ENCODE measurements around the gene TINAG.

DNA sequence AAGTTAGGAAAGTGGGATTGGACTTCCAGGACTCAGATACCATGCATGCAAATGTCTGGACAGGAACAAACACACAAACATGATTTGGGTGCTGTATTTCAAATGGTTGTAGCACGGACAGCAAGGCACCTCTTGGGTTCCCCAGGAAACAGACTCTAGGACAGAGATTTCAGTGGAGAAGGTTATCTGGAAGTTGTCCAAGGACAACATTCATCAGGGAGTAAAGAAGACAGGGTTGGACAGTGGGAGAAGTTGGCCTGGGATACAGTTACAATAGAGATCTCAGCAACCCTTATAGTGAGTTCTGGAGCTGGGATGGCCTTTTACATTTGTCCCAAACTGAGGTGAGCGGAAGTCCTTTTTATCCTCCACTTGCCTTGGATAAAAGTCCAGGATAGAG is 19.8 kb upstream of the TINAG start:
- TF ChIP-seq, protein P1, sequence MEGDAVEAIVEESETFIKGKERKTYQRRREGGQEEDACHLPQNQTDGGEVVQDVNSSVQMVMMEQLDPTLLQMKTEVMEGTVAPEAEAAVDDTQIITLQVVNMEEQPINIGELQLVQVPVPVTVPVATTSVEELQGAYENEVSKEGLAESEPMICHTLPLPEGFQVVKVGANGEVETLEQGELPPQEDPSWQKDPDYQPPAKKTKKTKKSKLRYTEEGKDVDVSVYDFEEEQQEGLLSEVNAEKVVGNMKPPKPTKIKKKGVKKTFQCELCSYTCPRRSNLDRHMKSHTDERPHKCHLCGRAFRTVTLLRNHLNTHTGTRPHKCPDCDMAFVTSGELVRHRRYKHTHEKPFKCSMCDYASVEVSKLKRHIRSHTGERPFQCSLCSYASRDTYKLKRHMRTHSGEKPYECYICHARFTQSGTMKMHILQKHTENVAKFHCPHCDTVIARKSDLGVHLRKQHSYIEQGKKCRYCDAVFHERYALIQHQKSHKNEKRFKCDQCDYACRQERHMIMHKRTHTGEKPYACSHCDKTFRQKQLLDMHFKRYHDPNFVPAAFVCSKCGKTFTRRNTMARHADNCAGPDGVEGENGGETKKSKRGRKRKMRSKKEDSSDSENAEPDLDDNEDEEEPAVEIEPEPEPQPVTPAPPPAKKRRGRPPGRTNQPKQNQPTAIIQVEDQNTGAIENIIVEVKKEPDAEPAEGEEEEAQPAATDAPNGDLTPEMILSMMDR (CRISPR knock-in tag; IDR thresholded peaks at IDR 0.05), result no peak
- no peak for TF ChIP-seq TARDBP (CRISPR knock-in tag; IDR thresholded peaks at IDR 0.05)
- no peak for TF ChIP-seq ZNF251 (CRISPR knock-in tag; IDR thresholded peaks at IDR 0.05)
- TF ChIP-seq NCOR1 (IDR thresholded peaks at IDR 0.05; ENCODE audit: borderline replicate concordance, low read length), result no peak
- TF ChIP-seq GATA4 (IDR thresholded peaks at IDR 0.05; ENCODE audit: borderline replicate concordance, low read depth), result no peak
- TF ChIP-seq ZKSCAN8 (CRISPR knock-in tag; IDR thresholded peaks at IDR 0.05; ENCODE audit: borderline replicate concordance), result no peak
- no peak for TF ChIP-seq KLF6 (CRISPR knock-in tag; IDR thresholded peaks at IDR 0.05)
- TF ChIP-seq NR3C1 (CRISPR knock-in tag; IDR thresholded peaks at IDR 0.05), result no peak
- TF ChIP-seq, protein P2, sequence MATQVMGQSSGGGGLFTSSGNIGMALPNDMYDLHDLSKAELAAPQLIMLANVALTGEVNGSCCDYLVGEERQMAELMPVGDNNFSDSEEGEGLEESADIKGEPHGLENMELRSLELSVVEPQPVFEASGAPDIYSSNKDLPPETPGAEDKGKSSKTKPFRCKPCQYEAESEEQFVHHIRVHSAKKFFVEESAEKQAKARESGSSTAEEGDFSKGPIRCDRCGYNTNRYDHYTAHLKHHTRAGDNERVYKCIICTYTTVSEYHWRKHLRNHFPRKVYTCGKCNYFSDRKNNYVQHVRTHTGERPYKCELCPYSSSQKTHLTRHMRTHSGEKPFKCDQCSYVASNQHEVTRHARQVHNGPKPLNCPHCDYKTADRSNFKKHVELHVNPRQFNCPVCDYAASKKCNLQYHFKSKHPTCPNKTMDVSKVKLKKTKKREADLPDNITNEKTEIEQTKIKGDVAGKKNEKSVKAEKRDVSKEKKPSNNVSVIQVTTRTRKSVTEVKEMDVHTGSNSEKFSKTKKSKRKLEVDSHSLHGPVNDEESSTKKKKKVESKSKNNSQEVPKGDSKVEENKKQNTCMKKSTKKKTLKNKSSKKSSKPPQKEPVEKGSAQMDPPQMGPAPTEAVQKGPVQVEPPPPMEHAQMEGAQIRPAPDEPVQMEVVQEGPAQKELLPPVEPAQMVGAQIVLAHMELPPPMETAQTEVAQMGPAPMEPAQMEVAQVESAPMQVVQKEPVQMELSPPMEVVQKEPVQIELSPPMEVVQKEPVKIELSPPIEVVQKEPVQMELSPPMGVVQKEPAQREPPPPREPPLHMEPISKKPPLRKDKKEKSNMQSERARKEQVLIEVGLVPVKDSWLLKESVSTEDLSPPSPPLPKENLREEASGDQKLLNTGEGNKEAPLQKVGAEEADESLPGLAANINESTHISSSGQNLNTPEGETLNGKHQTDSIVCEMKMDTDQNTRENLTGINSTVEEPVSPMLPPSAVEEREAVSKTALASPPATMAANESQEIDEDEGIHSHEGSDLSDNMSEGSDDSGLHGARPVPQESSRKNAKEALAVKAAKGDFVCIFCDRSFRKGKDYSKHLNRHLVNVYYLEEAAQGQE (IDR thresholded peaks at IDR 0.05; ENCODE audit: borderline replicate concordance in 1 of 2, low read depth in 1 of 2, low read length in 2 of 2), result no peak
- no peak for TF ChIP-seq POLR2A (IDR thresholded peaks at IDR 0.05; ENCODE audit: insufficient read depth in 1 of 2, low read depth in 2 of 2, low read length in 2 of 2)
- TF ChIP-seq, protein P3, sequence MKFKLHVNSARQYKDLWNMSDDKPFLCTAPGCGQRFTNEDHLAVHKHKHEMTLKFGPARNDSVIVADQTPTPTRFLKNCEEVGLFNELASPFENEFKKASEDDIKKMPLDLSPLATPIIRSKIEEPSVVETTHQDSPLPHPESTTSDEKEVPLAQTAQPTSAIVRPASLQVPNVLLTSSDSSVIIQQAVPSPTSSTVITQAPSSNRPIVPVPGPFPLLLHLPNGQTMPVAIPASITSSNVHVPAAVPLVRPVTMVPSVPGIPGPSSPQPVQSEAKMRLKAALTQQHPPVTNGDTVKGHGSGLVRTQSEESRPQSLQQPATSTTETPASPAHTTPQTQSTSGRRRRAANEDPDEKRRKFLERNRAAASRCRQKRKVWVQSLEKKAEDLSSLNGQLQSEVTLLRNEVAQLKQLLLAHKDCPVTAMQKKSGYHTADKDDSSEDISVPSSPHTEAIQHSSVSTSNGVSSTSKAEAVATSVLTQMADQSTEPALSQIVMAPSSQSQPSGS (CRISPR knock-in tag; IDR thresholded peaks at IDR 0.05), result no peak
